ENCODE measurements around the gene KDM1A.

DNA sequence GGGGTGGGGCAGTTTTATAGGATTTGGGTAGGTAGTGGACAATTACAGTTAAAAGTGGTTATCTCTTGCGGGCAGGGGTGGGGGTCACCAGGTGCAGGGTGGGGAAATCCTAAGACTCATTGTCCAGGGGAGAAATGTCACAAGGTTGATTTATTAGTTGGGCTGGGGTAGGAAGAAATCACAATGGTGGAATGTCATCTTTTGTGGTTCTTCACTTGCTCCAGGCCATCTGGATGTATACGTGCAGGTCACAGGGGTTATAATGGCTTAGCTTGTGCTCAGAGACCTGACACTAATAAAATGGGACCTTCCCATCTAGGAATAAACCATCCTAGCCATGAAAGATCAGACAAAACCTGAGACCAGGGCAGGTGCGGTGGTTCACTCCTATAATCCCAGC lies 15.2 kb upstream of the KDM1A start:
- TF ChIP-seq POLR2A (IDR thresholded peaks at IDR 0.05) (no peak), CTCF (IDR thresholded peaks at IDR 0.05) (no peak)
